Dermis microvascular lymphatic vessel endothelial cell (primary cell): ENCODE results near the gene G3BP1. TPM values are rescaled to one million over a fixed set of nuclear protein-coding genes. Genes with fewer than 3 reads are reported as not detected.
A peak's percentile ranks its signal among the peaks of the same experiment; 100 is the strongest.
"Not testable (repeated sequence)": the region's sequence is repeated elsewhere in the genome, so short reads cannot be mapped to it uniquely, and the experiment has no call there.

Experiments
- DNase-seq, 2 donors: peaks; one replicate each; pipeline versions ENCODE4 v3.0.0 to v3.0.0-alpha.2; 2010; ENCODE audit warnings: low read depth in 2 of 2
- total RNA-seq: library from RNA; depleted of rRNA; stranded (reverse); fragments of >200 nt; gene quantifications from 2 replicates; pipeline ENCODE4 v1.2.1, GENCODE V29; 2014

G3BP1 gene
- total RNA-seq, 1 donor from 2014 or later: 170 TPM

DNA sequence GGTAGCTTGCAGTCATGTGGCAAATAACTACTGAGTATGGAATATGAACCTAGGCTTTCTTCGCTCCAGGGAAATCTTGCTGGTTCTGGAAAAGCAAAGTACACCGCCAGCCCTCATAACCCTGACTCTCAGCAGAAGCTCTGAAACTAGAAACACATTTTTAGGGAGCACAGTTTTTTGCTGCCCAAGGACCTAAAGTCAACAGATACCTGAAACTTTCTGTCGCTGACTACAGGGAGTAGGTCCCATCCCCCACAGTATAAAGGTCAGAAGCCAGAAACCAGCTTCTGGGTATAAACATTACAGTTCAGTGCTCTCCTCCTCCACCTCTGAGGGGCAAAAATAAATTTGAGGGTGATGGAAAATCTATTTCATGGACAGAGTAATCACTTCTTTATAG lies 16.4 kb upstream of the G3BP1 start:
- no peak for DNase-seq

DNA sequence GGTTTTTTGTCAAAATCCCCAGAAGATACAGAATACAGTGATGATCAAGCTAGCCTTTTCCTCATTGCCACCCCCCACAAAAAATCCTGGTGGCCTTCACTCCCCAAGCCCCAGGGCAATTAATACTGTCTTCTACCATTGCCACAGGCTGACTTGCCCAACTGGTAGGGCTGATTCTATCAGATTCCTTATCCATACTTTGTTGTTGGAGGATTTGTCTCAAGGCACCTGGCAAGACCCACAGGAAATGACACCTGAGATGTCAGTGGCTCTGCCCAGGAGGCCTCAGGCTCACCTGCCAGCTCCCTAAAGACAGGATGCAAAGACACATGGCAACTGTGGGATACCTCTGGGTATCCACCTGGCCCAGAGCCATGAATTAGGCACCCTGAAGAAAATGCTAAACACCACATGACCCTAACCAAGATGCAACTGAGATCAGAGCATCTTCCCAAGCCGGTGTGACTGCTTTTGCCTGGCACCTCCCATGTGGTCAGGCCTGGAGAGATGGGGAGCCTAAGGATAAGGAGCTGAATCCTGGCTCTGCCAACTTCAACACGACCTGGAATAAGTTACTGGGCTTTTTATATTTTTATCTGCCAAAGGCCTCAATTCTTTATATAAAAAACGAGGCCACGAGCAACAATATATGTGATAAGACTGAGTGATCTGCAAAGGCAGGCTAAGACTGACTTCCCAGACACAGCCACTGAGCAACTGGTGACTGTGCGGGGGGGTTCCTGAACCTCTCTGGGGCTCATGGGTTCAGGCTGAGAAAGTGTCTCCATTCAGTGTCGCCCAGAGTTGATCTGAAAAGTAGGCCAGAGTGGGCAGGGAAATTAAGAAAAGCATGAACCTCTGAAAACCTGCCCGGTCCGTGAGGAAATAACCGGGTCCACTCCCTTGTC lies 14.3 kb upstream of the G3BP1 start:
- peak in 1 of 2 donors; percentile 25 for DNase-seq

DNA sequence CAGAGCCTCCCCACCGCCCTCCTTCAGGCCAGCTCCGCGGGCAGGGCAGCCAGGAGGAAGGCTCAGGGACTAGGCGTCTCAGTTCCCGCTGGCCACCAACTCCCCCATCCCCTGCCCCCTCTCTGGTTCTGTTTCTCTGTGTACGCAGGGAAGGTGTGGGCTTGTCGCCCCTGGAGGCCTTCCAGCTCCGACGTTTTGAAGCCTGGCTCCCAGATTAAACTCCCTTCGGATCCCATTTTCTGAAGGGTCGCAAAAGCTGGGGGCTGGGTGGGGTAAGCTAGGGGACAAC lies 13.7 kb upstream of the G3BP1 start:
- DNase-seq: no peak

DNA sequence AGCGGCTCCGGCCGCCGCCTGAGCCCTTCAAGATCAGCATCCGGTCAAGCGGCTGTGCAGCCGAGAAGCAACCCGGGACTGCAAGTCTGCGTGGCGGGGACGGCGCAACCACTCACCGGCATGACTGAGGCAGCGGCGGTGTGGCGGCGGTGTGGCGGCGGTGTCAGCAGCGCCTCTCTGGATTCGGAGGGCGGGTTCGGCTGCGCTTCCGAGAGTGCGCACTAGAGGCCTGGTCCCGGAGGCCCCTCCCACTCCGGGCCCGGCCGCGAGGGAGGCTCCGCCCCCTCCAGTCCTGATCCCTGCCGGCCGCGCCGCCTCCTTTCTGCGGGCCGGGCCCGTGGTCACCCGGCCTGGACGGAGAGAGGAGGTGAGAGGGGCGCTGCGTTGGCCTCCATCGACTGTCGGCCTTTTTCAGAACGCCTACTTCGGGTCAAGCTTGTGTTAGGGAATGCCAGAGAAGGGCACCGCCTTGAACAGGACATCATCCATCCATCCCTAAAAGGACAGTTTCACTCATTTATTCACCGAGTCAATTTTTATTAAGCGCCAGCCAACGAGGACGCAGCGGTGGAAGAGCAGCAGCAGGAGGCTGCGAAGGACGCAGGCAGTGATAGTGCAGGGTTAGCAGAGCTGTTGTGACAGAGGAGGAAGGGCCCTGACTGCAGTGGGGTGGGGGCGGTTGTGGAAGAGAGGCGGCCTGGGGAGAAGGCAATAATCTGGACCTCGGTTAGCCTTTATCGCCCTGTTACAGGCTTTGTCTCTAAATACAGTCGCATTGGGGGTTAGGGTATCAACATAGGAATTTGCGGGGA lies 13.1 kb upstream of the G3BP1 start, which contains the start of gene ATOX1:
ATOX1 (minus strand) TSS at position 202 of the 812 bp plus-strand sequence; CDS start at position 122, 80 bp downstream.
- DNase-seq: peak; percentile 70 to 94

DNA sequence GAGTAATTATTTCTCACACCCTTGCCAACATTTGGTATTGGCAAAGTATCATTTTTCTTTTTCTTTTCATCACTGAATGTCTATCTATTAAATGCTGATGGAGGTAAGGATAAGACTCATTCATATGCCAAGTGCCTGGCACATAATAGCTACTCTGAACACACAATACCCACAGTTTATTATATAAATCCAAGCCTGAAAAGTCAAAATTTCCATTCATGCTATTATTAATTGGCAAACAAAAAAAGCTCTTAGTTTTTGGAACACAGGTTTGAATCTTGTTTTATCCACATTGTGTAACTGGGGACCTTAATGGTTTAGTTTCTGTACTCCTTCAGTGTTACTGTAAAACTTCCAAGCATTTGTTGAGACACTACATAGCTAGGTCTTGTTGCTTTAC lies 7.0 kb upstream of the G3BP1 start:
- no peak for DNase-seq

DNA sequence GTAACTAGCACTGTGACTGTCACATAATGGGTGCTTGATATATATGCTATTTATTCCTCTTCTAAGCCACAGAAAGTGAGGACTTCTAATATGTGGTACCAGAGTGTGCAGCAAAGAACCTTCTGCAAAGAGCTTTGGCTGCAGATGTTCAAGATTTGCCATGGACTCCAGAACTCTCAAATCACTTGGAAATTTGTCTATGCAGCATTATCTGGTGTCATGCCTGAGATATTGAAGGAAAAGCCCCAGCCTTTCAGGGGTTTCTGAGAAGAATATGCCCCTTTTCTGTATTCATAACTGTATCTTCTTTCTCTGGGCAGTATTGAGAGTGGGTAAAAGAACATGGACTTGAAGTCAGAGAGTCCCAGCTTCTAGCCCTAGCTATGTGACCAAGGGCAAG lies 4.8 kb upstream of the G3BP1 start:
- no peak for DNase-seq

DNA sequence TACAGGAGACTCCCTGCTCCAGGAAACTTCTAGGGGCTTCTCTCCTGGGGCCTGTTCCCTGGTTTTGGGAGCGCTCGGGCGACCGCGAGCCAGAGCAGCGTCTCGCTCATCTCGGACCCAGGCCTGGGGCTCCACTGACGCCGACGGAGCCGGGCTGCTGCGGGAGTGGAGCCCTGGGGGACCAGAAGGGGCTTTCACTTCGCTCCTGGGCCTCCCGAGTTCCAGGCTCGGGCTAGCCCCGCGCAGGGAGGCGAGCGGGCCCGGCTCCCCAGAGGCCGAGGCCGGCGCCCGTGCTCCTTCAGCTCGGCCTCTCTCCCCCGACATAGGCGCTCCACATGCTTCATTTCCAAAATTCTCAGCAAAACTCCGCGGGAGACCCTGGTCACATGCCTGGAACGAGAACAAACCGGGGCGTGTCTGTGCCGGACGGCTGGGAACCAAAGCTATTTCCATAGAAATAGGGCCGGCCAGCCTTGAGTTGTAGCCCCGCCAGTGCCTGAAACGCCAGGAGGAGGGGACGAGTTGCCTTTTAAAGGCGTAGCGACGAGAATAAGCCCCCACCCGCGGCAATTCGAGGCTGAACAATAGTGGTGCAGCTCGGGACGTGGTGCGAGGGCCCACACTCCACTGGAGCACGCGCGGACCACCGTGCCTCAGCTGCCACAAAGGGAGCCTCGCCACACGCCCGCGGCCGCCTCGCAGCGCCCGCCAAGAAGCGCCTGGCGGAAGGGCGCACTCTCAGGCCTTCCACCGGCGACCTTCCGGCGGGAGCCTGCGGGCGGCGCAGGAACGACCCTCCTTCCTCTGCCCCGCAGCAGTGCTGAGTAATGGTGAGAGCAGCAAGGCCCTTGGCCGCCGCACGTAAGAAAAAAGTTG lies 1.1 kb upstream of the G3BP1 start:
- DNase-seq: peak; percentile 46 to 68

DNA sequence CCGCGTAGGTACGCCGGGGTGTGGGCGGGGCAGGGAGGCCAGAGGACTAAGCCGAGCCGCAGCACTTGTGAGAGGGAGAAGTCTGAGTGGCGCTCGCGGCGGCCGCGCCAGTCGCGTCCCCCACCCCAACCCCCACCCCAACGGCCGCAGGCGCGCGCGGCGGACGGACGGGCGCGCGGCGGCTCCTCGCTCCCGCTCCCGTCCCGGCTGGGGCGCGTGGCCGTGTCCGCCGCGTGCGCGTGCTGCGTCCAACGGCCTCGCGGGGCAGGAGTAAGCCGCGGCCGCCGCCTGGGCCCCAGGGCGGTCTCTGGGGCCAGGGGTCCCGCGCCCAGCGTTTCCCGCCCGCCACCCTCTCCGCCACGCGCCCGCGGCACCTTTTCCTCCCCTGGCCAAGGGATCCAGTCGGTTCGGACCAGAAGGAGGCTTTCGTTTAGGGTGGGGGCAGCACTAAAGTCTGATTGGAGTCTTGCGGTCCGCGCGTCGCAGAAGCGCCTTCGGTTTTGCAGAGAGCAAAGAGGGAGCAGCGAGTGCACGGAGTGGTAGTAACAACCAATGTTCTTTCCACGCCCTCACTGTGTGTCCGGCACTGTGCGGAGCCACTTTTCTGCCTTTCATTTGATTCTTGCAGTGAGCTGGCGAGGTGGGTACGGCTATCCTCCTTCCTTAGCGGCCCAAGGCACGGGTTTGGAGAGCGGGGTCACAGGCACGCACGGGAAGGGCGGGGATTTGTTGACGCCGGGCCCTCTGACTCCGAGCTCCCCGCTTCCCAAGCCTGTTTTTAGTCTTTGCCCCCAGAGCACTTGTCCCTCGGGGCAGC lies 483 bp downstream of the G3BP1 start:
- DNase-seq: peak in 1 of 2 donors; percentile 46

DNA sequence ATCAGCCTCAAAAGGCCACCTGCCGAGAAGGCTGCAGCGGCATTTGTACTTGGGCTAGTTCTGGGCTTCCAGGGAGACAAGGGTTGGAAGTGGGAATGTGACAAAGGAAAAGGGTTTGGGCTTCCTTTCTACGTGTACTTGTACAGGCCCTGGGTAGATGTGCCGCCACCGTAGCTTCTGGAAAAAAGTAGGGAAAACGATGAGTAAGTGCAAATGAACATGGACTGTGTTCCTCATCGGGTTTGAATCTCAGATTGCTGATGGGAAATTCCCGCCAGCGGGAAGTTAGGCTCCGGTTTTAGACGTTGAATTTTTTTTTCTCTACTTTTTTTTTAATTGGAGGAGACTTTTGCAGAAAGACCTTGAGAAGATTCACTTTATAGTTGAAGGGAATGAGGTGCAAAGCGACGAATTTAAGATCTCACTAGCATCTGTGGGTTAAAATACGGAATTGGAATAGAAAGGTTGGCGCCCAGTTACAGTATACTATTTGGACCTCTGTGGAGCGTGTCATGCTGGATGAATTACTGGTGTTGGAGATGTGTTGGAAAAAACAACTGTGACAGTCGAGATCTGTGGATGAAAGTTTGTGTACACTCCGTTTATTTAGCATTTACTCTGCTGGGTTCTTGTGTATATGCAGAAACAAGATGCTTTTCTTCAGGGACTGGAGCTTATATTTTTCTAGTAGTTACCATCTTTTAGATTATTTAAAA lies 1.2 kb downstream of the G3BP1 start:
- DNase-seq: peak; percentile 15 to 63

DNA sequence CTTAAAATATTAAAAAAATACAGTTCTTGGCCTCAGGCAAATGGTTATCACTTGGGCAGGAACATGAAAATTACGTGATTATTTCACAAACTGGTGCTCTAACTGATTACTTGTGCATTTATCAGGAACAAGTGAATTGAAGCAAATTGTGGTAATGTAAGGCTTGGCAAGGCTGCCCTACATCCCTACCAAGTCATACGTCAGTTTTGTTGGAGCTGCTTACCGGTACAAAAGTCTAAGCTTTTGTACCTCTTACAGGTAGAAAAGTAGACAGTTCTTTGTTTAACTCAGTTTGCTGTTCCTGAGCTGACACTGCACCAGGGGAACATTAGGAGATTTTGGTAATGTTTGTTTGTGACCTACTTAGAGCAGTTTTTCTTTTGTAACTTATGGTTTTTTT lies 2.2 kb downstream of the G3BP1 start:
- DNase-seq: peak in 1 of 2 donors; percentile 17

DNA sequence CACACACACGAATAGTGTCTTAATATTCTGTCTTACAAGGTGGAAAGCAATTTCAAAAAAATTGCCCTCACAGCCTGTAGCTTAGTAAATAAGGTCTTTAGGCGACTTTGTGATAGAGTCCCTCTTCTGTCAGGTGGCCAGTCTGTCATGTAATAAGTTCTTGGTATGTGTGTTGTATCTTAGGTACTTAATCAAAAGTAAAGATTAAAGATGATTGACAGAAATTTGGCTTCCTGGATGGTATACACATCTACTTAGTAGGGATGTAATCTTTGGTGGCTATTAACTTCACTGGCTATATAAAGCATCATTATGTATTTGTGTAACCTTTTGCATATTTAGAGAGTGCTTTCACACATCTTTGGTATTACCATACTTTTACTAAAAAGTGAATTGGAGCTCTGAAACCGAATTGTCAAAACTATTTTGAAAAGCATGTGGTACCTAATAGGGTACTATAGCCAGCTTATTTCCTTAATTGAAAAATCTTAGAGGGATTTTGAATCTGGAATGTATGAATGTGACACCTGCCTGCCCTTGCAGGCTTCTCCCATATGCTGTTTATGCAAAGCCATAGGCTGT lies 3.4 kb downstream of the G3BP1 start:
- DNase-seq: no peak

DNA sequence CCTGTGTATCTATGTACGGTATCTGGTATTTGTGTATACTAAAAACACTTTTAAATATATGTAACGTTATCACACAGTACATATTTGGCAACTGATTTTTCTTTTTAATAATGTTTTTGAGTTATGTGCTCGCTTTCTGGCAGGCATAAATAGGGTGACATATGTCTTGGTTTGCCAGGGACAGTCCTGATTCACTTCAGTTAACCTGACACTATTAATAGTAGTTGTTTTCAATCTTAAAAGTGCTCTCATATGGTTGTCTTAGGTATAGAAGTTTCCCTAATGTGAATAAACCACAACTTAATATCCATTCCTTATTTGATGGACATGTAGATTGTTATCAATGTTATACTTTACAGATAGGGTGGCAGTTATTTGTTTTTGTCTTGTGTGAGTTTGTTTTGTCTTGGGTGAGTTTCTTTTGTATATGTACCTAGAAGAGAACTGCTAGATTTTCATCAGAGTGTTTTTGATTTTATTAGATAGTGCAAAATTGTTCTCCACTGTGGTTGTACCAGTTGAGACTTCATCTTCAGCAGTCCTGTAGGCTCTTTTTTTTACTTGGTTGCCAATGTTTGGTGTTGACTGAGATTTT lies 7.9 kb downstream of the G3BP1 start:
- no peak for DNase-seq

DNA sequence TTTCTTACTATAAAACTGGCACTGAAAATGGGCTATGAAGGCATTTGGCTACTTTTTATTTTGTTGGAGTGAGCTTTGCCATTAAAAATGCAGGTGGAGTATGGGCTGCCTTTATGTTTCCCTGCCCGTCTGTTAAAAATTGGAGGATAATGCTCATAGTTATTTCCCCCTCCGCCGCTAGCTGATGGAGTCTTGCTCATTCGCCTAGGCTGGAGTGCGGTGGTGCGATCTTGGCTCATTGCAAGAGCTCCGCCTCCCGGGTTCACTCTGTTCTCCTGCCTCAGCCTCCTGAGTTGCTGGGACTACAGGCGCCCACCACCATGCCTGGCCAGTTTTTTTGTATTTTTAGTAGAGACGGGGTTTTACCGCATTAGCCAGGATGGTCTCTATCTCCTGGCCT lies 8.6 kb downstream of the G3BP1 start:
- no peak for DNase-seq

DNA sequence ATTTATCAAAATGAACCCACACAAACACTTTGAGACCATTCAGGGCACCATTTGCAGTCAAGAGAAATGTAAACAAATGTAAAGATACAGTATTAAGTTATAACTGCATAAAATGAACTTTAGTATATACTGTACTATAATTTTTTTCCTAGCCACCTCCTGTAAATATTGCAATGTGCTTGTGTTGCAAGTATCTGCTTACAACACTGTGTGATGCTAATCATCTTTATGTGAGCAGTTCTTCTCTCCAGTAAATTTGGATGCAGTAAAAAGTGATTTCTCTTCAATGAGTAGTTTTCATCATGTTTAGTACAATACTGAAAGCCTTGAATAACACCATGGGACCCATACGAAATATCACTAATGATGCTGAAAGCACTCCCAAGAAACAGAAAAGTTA lies 9.4 kb downstream of the G3BP1 start:
- no peak for DNase-seq

DNA sequence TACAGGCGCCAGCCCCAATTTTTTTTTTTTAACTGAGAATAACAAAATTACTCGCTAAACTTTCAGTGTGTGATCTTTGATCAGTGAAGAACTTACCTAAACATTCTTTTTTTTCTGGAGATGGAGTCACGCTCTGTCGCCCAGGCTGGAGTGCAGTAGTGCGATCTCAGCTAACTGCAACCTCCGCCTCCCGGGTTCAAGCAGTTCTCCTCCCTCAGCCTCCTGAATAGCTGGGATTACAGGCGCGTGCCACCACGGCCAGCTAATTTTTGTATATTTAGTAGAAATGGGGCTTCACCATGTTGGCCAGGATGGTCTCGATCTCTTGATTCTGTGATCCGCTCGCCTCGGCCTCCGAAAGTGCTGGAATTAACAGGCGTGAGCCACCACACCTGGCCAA lies 11.9 kb downstream of the G3BP1 start:
- DNase-seq: not testable (repeated sequence)

DNA sequence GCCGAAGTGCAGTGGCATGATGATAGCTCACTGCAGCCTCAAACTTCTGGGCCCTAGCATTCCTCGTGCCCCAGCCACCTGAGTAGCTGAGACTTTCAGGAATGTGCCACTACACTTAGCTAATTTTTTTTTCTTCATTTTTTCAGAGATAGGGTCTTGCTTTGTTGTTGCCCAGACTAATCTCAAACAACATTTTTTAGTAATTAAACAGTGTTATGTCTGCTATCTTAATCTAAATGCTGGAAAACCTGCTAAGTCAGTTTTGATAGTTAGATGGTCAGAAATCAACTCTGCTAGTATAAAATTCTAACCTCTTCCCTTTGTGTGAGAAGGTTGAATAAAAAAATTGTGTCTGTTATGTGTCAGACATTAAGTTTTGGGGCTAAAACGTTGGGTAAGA lies 12.4 kb downstream of the G3BP1 start:
- no peak for DNase-seq

DNA sequence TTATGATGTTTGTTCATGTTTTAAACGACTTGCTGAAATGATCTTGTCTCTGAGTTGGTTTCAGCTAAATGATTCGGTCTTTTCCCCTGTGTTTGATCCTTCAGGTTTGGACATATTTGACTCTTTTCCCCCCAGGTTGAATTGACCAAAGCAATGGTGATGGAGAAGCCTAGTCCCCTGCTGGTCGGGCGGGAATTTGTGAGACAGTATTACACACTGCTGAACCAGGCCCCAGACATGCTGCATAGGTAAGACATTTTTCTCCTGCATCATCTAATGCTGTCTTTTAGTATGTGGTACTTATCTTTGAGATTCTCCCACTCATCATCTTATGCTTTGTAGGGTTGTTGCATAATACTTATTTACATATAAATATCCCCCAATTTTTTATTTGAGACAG lies 14.7 kb downstream of the G3BP1 start:
- no peak for DNase-seq

DNA sequence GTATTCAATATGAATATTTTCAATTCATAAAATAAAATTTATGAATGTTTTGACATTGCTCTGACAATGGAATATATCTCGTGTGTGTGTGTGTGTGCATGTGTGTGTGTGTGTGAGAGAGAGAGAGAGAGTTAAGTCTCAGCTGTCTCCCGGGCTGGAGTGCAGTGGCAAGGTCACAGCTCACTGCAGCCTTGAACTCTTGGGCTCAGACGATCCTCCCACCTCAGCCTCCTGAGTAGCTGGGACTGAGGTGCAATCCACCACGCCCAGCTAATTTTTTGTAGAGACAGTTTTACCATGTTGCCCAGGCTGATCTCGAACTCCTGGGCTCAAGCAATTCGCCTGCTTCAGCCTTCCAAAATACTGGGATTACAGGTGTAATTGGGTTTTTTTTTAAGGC lies 16.1 kb downstream of the G3BP1 start:
- no peak for DNase-seq

DNA sequence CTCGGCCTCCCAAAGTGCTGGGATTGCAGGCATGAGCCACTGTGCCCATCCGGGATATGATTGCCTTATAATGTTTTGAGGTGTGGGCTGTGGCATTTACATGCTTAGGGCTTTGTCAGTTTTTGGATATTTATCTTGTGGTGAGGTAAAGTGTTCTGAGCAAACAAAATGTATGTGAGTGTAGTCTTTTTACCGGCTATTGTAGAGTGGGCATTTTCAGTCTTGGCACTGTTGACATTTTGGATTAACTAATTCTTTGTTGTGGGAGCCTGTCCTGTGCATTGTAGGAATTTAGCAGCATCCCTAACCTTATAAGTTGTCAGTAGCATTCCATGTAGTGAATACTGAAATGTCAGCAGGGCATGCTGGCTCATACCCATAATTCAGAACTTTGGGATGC lies 21.6 kb downstream of the G3BP1 start:
- DNase-seq: no peak
